HG03565 (cell line): ENCODE data around the gene EEFSEC.
"Not testable (repeated sequence)": the region's sequence is repeated elsewhere in the genome, so short reads cannot be mapped to it uniquely, and the experiment has no call there.

Experiments
- ATAC-seq: cut with Tn5 transposase; IDR thresholded peaks from one replicate; pipeline ENCODE4 v1.9.1; 2021; ENCODE audit warnings: mild to moderate bottlenecking, moderate library complexity; ENCODE audit not compliant: unreplicated experiment

The EEFSEC gene

GRCh38 chr3:128151758-128152274 lies 1.5 kb upstream of the EEFSEC start:
- ATAC-seq: no peak

- ATAC-seq: no peak
Measured at GRCh38 chr3:128152419-128153155, 694 bp upstream of the EEFSEC start.

GRCh38 chr3:128154354-128154753 lies 1.1 kb downstream of the EEFSEC start:
- ATAC-seq: not testable (repeated sequence)

- ATAC-seq: no peak
Measured at GRCh38 chr3:128155616-128156360, 2.5 kb downstream of the EEFSEC start.

- ATAC-seq: no peak
Measured at GRCh38 chr3:128160661-128161060, 7.4 kb downstream of the EEFSEC start.

- no peak for ATAC-seq
Measured at GRCh38 chr3:128163432-128163831, 10.2 kb downstream of the EEFSEC start.

GRCh38 chr3:128166971-128167453 lies 13.7 kb downstream of the EEFSEC start:
- no peak for ATAC-seq

GRCh38 chr3:128167646-128167972 lies 14.3 kb downstream of the EEFSEC start:
- ATAC-seq: no peak

GRCh38 chr3:128167973-128168674 lies 14.8 kb downstream of the EEFSEC start:
- ATAC-seq: no peak

GRCh38 chr3:128168836-128169235 lies 15.6 kb downstream of the EEFSEC start:
- ATAC-seq: no peak

GRCh38 chr3:128170866-128171516 lies 17.7 kb downstream of the EEFSEC start:
- no peak for ATAC-seq

- no peak for ATAC-seq
Measured at GRCh38 chr3:128173200-128173599, 19.9 kb downstream of the EEFSEC start.

- no peak for ATAC-seq
Measured at GRCh38 chr3:128173849-128174248, 20.6 kb downstream of the EEFSEC start.

- ATAC-seq: no peak
Measured at GRCh38 chr3:128174675-128175590, 21.7 kb downstream of the EEFSEC start.

- ATAC-seq: no peak
Measured at GRCh38 chr3:128175768-128176167, 22.5 kb downstream of the EEFSEC start.

GRCh38 chr3:128176276-128176833 lies 23.1 kb downstream of the EEFSEC start:
- ATAC-seq: no peak

- no peak for ATAC-seq
Measured at GRCh38 chr3:128177865-128178264, 24.6 kb downstream of the EEFSEC start.

GRCh38 chr3:128178782-128179483 lies 25.7 kb downstream of the EEFSEC start:
- no peak for ATAC-seq

- no peak for ATAC-seq
Measured at GRCh38 chr3:128179484-128179819, 26.2 kb downstream of the EEFSEC start.
